ENCODE data around the gene ZFAND6.
"Not testable (repeated sequence)": the region's sequence is repeated elsewhere in the genome, so short reads cannot be mapped to it uniquely, and the experiment has no call there.

Gene ZFAND6

GRCh38 chr15:80058851-80059785, at the start of gene ZFAND6:
Gene ZFAND6 (plus strand): TSS chr15:80059676. CDS start chr15:80120345, 60,669 bp downstream.
- peak; percentile 96 for DNase-seq (ENCODE audit: low spot score)

- peak; percentile 32 for DNase-seq (ENCODE audit: low spot score)
Observed at GRCh38 chr15:80010131-80010673, 49.3 kb upstream of the ZFAND6 start.

- DNase-seq (ENCODE audit: low spot score), result not testable (repeated sequence)
Observed at GRCh38 chr15:80011041-80011523, 48.4 kb upstream of the ZFAND6 start.

GRCh38 chr15:80011596-80011995, 47.9 kb upstream of the ZFAND6 start:
- DNase-seq (ENCODE audit: low spot score), result no peak

- peak; percentile 48 for DNase-seq (ENCODE audit: low spot score)
Observed at GRCh38 chr15:80012060-80012726, 47.3 kb upstream of the ZFAND6 start.

- DNase-seq (ENCODE audit: low spot score), result not testable (repeated sequence)
Observed at GRCh38 chr15:80014186-80014585, 45.3 kb upstream of the ZFAND6 start.

GRCh38 chr15:80015156-80015555, 44.3 kb upstream of the ZFAND6 start:
- DNase-seq (ENCODE audit: low spot score), result no peak

- DNase-seq (ENCODE audit: low spot score), result not testable (repeated sequence)
Observed at GRCh38 chr15:80016506-80016905, 43.0 kb upstream of the ZFAND6 start.

GRCh38 chr15:80017139-80017538, 42.3 kb upstream of the ZFAND6 start:
- not testable (repeated sequence) for DNase-seq (ENCODE audit: low spot score)

GRCh38 chr15:80019168-80019745, 40.2 kb upstream of the ZFAND6 start:
- DNase-seq (ENCODE audit: low spot score), result no peak

GRCh38 chr15:80020149-80020548, 39.3 kb upstream of the ZFAND6 start:
- DNase-seq (ENCODE audit: low spot score), result not testable (repeated sequence)

- no peak for DNase-seq (ENCODE audit: low spot score)
Observed at GRCh38 chr15:80020731-80021130, 38.7 kb upstream of the ZFAND6 start.

GRCh38 chr15:80026310-80026709, 33.2 kb upstream of the ZFAND6 start:
- no peak for DNase-seq (ENCODE audit: low spot score)

GRCh38 chr15:80026754-80027153, 32.7 kb upstream of the ZFAND6 start:
- no peak for DNase-seq (ENCODE audit: low spot score)

GRCh38 chr15:80028937-80029336, 30.5 kb upstream of the ZFAND6 start:
- no peak for DNase-seq (ENCODE audit: low spot score)

GRCh38 chr15:80031841-80032240, 27.6 kb upstream of the ZFAND6 start:
- DNase-seq (ENCODE audit: low spot score), result peak; percentile 16

- no peak for DNase-seq (ENCODE audit: low spot score)
Observed at GRCh38 chr15:80034629-80035028, 24.8 kb upstream of the ZFAND6 start.

- DNase-seq (ENCODE audit: low spot score), result no peak
Observed at GRCh38 chr15:80036071-80036470, 23.4 kb upstream of the ZFAND6 start.

- no peak for DNase-seq (ENCODE audit: low spot score)
Observed at GRCh38 chr15:80041494-80042253, 17.8 kb upstream of the ZFAND6 start.

GRCh38 chr15:80042568-80042967, 16.9 kb upstream of the ZFAND6 start:
- no peak for DNase-seq (ENCODE audit: low spot score)

- DNase-seq (ENCODE audit: low spot score), result not testable (repeated sequence)
Observed at GRCh38 chr15:80045219-80045618, 14.3 kb upstream of the ZFAND6 start.

Data from germinal center (tissue), 1 donor.